RCC 7860 (cell line): Measurements from ENCODE around the gene CDK10.

ENCODE experiments used
- DNase-seq: peaks from one replicate; pipeline ENCODE4 v3.0.0-alpha.2; 2015; ENCODE audit warnings: low spot score
- FAIRE-seq: peaks from 2 replicates; lab custom pipeline; 2012; peaks lifted over from hg19 to GRCh38; lab: Jason Lieb, UNC

Gene CDK10

GRCh38 chr16:89732142-89732917 is 45.8 kb downstream of the CDK10 start:
- DNase-seq (no peak), FAIRE-seq (no peak)

- DNase-seq (no peak), FAIRE-seq (no peak)
These were observed 46.4 kb downstream of the CDK10 start for GRCh38 chr16:89732918-89733242.

- FAIRE-seq: no peak
These were observed 46.8 kb downstream of the CDK10 start for GRCh38 chr16:89733322-89733721.

GRCh38 chr16:89733792-89734191 is 47.3 kb downstream of the CDK10 start:
- FAIRE-seq: no peak
- no peak for DNase-seq

More at GRCh38 chr16:89733322-89733721, 46.8 kb downstream of the CDK10 start:
- no peak for DNase-seq

- DNase-seq: no peak
- no peak for FAIRE-seq
These were observed 50.1 kb downstream of the CDK10 start for GRCh38 chr16:89736554-89736953.

GRCh38 chr16:89737341-89738071 is 51.0 kb downstream of the CDK10 start:
- FAIRE-seq (no peak), DNase-seq (no peak)

GRCh38 chr16:89738072-89738377 is 51.5 kb downstream of the CDK10 start:
- FAIRE-seq (no peak), DNase-seq (no peak)

GRCh38 chr16:89738538-89739317 is 52.2 kb downstream of the CDK10 start:
- no peak for DNase-seq
- no peak for FAIRE-seq

- FAIRE-seq (no peak), DNase-seq (no peak)
These were observed 52.9 kb downstream of the CDK10 start for GRCh38 chr16:89739383-89739782.

GRCh38 chr16:89741342-89742014 is 55.0 kb downstream of the CDK10 start:
- FAIRE-seq (no peak), DNase-seq (no peak)

GRCh38 chr16:89742948-89743347 is 56.5 kb downstream of the CDK10 start:
- FAIRE-seq (no peak), DNase-seq (no peak)

- DNase-seq (no peak), FAIRE-seq (no peak)
These were observed 58.3 kb downstream of the CDK10 start for GRCh38 chr16:89744813-89745212.
